Stimulated activated CD4-positive, alpha-beta T cell treated with anti-CD3 and anti-CD28 coated beads, Interleukin-2, amount 100 ng/mL, for 48 hours (primary cell): ENCODE results near the gene SLC12A1.
A peak's percentile ranks its signal among the peaks of the same experiment; 100 is the strongest.

ENCODE experiments used
- DNase-seq, 2 donors: peaks; one replicate each; pipeline ENCODE4 v3.0.0-alpha.2; 2020

Gene SLC12A1

DNA sequence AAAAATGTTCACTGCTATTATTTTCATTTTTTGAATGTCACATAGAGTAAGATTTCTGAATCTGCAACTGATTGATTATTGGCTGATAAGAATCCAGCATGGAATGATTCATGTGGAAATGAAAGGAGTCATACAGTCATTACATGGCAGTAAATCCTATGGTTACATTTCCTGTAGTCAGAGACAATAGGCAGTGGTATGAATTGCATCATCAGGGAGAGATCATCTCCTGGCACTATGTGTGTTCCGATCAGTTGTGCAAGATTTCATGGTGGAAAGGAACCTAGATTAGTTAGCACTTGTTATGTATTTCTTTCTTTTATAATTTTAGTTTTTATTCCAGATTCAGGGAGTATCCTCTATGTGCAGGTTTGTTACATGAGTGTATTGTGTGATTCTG lies 38.8 kb downstream of the SLC12A1 start:
- no peak for DNase-seq

GRCh38 chr15:48248414-48248813 lies 42.3 kb downstream of the SLC12A1 start:
- DNase-seq: no peak

GRCh38 chr15:48250640-48251076 lies 44.6 kb downstream of the SLC12A1 start:
- peak in 1 of 2 donors; percentile 1 for DNase-seq

DNA sequence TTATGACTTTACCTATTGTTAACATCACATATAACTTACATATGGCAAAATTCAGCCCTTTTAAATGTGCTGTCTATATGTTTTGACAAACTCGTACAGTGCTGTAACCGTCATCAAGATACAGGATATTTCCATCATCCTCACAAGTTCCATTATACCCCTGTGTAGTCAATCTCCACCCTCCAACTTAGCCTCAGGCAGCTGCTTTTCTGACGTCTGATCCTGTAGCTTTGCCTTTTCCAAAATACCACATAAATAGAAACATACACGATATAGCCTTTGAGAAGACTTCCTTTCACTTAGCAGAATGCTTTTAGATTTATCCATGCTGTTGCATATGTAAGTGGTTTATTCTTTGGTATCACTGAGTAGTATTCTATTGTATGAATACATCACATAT lies 47.1 kb downstream of the SLC12A1 start:
- DNase-seq: no peak

DNA sequence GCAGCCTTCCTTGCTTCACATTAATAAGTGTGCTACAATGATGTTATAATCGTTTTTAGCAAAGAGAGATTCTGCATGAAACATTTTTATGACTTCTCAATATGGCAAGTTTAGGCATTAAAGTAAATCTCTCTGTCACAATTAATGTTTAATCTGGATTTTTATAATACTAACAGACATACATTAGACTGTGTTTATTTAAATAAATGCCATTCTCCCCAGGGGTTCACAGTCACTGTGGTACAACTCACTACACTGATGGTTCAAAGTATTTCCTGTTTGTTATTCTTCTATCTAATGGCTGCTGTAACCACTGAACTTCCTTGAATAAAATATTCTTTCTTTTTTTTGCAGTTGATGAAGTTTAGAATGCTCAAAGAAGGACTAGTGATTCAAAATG lies 59.0 kb downstream of the SLC12A1 start:
- no peak for DNase-seq

DNA sequence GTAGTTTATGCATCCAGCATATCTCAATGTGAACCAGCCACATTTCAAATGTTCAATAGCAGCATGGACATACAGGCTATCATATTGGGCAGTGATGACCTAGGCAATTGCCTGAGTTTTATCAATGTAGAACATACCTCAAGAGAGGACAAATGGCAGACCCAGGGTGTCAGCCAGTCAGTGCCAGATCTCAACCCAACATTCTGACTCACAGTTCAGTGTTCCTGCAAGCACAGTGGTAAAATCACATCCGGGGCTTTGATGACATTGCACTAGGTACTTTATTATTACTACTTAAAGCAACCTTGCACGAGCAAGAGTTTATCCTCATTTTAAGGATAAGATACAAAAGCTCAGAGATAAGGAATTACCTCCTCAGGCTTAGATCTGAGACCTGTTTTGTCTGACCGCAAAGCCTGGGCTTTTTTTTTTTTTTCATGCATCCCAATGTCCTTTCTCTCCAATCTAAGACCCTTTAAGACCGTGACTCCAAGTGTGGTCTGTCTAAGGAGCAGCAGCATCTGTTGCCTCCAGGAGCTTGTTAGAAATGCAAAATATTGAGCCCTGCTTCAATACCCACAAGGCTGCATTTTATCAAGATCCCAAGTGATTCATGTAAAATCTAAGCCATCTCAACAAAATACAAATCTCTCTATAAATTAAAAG lies 60.1 kb downstream of the SLC12A1 start:
- no peak for DNase-seq

- no peak for DNase-seq
Observed at GRCh38 chr15:48267766-48268165, 61.7 kb downstream of the SLC12A1 start.

DNA sequence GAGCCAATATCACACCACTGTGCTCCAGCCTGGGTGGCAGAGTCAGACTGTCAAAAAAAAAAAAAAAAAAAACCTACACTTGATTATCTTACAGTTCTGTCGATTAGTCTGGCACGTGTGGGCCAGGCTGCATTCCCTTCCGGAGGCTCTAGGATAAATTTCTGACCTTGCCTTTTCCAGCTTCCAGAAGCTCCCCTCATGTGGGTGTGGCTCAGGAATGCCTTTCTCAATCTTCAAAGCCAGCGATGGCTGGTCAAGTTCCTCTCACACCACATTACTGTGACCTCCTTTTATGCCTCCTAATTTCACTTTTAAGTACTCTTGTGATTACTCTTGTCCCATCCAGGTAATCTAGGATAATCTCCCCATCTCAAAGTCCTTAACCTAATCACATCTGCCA lies 66.9 kb downstream of the SLC12A1 start:
- no peak for DNase-seq

DNA sequence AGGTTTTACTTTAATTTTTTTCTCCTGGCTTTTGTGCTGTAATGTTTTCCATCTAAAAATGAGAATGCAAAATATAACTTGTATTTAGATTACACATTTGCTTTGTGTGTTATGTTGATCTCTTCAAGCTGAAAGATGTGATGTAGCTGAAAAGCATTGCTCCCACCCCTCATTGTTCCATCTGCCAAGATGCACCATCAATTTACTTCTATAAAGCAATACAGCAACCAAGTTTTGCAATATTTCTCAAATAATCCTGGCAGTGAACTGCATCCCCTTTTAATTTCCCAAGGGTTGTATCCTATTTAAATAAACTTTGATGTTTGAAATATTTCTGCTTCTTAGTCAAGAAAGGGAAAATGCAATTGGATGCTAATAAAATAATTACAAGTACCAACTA lies 72.6 kb downstream of the SLC12A1 start:
- DNase-seq: no peak

- DNase-seq: no peak
Observed at GRCh38 chr15:48279608-48280007, 73.5 kb downstream of the SLC12A1 start.

- DNase-seq: no peak
Observed at GRCh38 chr15:48281674-48282073, 75.6 kb downstream of the SLC12A1 start.

GRCh38 chr15:48282216-48282615 lies 76.1 kb downstream of the SLC12A1 start:
- DNase-seq: no peak

- no peak for DNase-seq
Observed at GRCh38 chr15:48283396-48284145, 77.5 kb downstream of the SLC12A1 start.

GRCh38 chr15:48285329-48286214 lies 79.5 kb downstream of the SLC12A1 start:
- peak; percentile 38 to 53 for DNase-seq

DNA sequence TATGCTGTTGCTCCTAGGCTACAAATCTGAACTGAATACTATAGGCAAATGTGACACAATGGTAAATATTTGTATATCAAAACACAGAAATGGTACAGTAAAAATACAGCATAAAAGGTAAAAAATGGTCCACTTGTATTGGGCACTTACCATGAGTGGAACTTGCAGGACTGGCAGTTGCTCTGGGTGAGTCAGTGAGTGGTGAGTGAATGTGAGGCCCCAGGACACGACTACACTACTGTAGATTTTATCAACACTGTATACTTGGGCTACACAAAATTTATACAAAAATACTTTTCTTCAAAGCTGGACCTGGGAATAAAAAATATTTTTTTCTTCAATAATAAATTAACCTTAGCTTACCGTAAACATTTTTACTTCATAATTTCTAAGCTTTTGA lies 83.5 kb downstream of the SLC12A1 start:
- no peak for DNase-seq

DNA sequence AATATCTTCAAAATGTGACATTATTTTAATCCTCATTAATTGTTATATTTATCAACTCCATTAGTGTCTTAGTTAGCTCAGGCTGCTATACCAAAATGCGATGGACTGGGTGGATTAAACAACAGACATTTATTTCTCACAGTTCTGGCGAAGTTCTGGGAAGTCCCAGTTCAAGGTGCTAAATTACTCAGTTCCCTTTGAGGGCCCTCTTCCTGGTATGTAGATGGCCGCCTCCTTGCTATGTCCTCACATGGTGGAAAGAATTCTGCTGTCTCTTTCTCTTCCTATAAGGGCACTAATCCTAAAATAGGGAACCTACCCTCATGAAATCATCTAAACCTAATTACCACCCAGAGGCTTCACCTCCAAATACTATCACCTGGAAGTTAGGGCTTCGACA lies 86.4 kb downstream of the SLC12A1 start:
- no peak for DNase-seq

DNA sequence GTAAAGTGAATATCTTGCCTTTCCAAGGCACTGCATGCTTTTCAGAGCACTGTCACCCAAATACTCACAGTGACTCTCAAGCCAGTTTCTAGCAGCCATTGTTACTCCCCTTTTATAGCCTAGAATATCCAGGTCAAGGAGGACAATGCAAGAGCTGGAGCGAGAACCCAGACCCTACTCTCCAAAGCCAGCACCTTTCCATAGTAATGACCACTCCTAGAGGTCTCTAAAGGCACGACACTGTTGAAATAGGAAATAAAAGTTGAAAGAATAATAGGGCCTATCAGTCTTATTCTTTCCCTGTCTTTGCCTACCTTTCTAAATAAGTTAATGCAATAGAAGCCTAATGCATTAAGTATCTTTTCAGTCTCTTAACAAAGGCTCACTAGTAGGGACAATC lies 91.6 kb downstream of the SLC12A1 start:
- DNase-seq: no peak

DNA sequence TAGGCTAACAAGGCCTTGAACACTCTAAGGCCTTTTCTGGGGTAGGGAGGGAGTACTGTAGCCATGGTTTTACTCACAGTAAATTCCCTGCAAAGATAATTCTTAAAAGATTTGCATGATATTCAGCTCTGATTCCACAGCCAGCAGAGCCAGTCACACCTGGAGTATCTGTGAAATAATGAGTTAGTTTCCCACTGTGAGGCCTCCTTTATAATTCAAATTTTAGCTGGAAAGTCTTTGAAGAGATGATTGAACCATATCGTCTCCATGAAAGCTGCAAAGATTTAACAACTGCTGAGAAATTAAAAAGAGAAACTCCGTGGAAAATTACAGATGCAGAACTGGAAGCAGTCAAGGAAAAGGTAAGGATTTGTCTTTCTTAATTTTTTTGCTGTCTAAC lies 92.8 kb downstream of the SLC12A1 start:
- no peak for DNase-seq

DNA sequence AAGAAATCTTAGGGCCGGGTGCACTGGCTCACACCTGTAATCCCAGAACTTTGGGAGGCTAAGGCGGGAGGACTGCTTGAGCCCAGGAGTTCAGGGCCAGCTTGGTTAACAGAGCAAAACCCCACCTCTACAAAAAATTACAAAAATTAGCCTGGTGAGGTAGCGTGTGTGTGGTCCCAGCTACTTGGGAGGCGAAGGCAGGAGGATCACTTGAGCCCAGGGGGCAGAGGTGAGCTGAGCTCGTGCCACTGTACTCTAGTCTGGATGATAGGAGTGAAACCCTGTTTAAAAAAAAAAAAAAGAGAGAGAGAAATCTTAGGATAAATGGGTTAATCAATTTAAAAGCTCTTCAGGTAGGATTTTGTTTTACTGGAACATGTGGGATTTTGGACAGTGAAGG lies 93.9 kb downstream of the SLC12A1 start:
- no peak for DNase-seq

DNA sequence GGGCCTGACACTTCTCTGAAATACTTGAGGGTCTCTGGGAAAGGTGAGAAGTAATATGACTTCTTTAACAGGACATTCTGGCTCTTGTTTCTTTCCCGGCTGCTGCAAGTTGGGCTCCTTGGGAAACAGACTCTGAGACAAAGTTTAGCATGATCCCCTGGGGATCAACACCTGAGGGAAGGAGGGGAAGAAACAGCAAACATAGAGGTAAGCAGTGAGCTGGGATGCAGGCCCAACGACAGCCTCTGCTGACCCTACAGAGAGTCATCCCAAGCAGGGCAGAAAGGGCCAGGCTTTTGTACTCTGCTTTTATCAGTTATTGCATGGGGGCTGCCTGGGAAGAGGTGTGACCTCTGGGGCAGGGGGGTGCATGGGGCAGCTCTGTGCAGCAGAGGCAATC lies 98.3 kb downstream of the SLC12A1 start:
- DNase-seq: no peak

DNA sequence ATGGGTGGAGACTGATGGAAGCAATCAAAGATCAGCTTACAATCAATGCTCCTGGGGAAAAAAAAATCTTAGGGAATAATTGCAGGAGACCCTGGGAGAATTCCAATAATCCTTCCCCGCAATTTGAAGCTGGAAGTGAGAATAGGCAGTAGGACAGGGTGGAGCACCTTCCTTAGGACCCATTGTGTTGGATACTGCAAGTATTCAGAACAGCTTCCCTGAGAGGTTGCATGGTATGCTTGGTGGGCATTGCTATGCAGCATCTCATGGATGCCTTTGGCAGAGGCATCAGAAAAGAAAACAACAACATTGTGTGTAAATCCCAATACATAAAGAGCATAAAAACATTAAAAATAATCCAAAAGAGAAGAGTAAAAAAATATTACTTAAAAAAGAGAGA lies 100.5 kb downstream of the SLC12A1 start:
- no peak for DNase-seq

GRCh38 chr15:48307586-48307985 lies 101.5 kb downstream of the SLC12A1 start:
- no peak for DNase-seq

DNA sequence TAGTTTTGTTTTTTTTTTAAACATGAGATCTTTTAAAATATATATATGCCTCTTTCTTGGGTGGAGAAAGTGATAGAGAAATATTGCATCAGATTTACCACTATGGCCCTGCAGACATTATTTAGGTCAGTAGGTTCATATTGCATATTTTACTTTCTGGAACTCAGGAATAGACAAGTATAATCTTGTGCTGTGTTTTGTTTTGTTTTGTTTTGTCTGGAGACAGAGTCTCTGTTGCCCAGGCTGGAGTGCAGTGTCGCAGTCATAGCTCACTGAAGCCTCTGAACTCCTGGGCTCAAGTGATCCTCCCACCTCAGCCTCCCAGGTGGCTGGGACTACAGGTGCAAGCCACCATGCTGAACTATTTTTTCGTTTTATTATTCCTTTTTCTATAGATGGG lies 103.6 kb downstream of the SLC12A1 start:
- no peak for DNase-seq

GRCh38 chr15:48313216-48313615 lies 107.1 kb downstream of the SLC12A1 start:
- DNase-seq: no peak
